Fibroblast of skin of left biceps (primary cell): ENCODE results near the gene FCRL4.

Experiments
- DNase-seq, 2 experiments: peaks; one replicate each; pipeline ENCODE4 v3.0.0-alpha.2; 2013; ENCODE audit warnings: low read depth in 2 of 2

The FCRL4 gene

GRCh38 chr1:157597959-157598667, at the start of gene FCRL4:
Gene FCRL4 (minus strand): TSS chr1:157598085. CDS start chr1:157597944, 141 bp downstream.
- DNase-seq, result no peak

- no peak for DNase-seq
These were observed 48.3 kb upstream of the FCRL4 start for GRCh38 chr1:157646144-157646543.

- DNase-seq, result no peak
These were observed 43.3 kb upstream of the FCRL4 start for GRCh38 chr1:157641177-157641576.

- no peak for DNase-seq
These were observed 41.9 kb upstream of the FCRL4 start for GRCh38 chr1:157639800-157640199.

- DNase-seq, result no peak
These were observed 30.9 kb upstream of the FCRL4 start for GRCh38 chr1:157628773-157629172.

GRCh38 chr1:157626099-157626498, 28.2 kb upstream of the FCRL4 start:
- no peak for DNase-seq

GRCh38 chr1:157624471-157624870, 26.6 kb upstream of the FCRL4 start:
- DNase-seq, result no peak

GRCh38 chr1:157622471-157622870, 24.6 kb upstream of the FCRL4 start:
- no peak for DNase-seq

GRCh38 chr1:157618190-157618589, 20.3 kb upstream of the FCRL4 start:
- no peak for DNase-seq

- DNase-seq, result no peak
These were observed 2.4 kb upstream of the FCRL4 start for GRCh38 chr1:157600236-157600635.

GRCh38 chr1:157596384-157596783, 1.5 kb downstream of the FCRL4 start:
- DNase-seq, result no peak

GRCh38 chr1:157595356-157595755, 2.5 kb downstream of the FCRL4 start:
- DNase-seq, result no peak

- no peak for DNase-seq
These were observed 11.9 kb downstream of the FCRL4 start for GRCh38 chr1:157585984-157586383.

- no peak for DNase-seq
These were observed 13.4 kb downstream of the FCRL4 start for GRCh38 chr1:157584503-157584902.

GRCh38 chr1:157580828-157581210, 17.1 kb downstream of the FCRL4 start:
- no peak for DNase-seq

- DNase-seq, result peak; percentile 12
These were observed 17.6 kb downstream of the FCRL4 start for GRCh38 chr1:157580179-157580827.

GRCh38 chr1:157577420-157577819, 20.5 kb downstream of the FCRL4 start:
- no peak for DNase-seq

GRCh38 chr1:157575744-157576143, 22.1 kb downstream of the FCRL4 start:
- DNase-seq, result no peak

- no peak for DNase-seq
These were observed 23.0 kb downstream of the FCRL4 start for GRCh38 chr1:157574836-157575235.

- DNase-seq, result no peak
These were observed 31.2 kb downstream of the FCRL4 start for GRCh38 chr1:157566484-157567300.

- DNase-seq, result no peak
These were observed 35.4 kb downstream of the FCRL4 start for GRCh38 chr1:157562515-157562914.

GRCh38 chr1:157558119-157558518, 39.8 kb downstream of the FCRL4 start:
- no peak for DNase-seq
